ENCODE data around the gene TMEM225B.

GRCh38 chr7:99594948-99595745 lies 2.9 kb upstream of the TMEM225B start:
- TF ChIP-seq GATA3 (IDR thresholded peaks at IDR 0.05; ENCODE audit: low read depth, low read length) (no peak), GATA2 (IDR thresholded peaks at IDR 0.05; ENCODE audit: low read depth, low read length) (no peak)
